Measurements from ENCODE around the gene MDGA2.

- TF ChIP-seq CTCF (IDR thresholded peaks at IDR 0.05; ENCODE audit: borderline replicate concordance, extremely low read depth, low read length, poor library complexity, severe bottlenecking): no peak
- TF ChIP-seq EZH2 (IDR thresholded peaks at IDR 0.05; ENCODE audit: borderline replicate concordance, low read depth, low read length, severe bottlenecking): no peak
These were observed 309.4 kb downstream of the MDGA2 start for GRCh38 chr14:47366006-47366405.
